Bone marrow (tissue), 2 donors: ENCODE results near the gene RAB34.
"Not testable (repeated sequence)": the region's sequence is repeated elsewhere in the genome, so short reads cannot be mapped to it uniquely, and the experiment has no call there.

Source experiments
- DNase-seq, 2 donors: peaks; one replicate each; lab custom pipeline; 2025; lab: John Stamatoyannopoulos, UW

Gene RAB34

DNA sequence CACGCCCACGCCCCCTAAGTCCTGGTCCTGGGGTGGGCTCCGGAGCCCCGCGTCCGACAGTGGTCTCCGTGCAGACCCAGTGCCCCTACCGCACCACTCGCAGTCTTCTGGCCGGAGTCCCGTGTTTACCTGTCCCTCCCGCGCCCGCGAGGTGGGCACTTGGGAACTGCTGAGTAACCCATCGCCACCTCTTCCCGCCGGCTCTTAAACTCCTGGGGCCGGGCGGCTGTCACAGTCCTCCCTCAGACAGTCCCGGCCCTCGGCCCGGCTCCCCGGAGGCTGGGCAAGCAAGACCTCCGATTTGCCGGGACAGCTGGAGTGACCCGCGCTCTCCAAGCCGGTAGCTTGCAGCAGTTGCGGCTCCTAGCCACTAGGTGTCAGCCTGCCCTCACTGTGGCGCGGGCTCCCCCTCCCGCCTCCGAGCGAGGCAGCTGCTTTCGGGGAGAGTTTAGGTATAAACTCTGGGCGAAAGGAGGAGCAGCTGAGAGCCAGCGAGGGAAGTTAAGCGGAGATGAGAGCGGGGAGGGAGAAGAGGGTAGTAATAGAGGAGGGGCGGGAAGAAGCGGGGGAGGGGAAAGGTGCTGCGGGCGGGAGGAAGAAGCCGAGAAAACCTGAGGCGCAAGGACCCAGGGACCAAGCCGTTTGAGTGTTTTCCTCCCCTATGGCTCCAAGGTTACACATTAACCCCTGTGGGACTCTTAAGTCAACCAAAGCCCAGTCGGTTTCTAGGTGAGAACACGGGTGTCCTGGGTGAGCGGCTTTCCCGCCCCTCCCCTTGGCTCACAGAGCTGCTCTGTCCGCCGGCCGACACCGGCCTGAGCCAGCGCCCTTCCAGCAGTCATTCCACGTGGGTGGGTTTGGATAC is 9.2 kb upstream of the RAB34 start:
- peak; percentile 67 to 86 for DNase-seq

DNA sequence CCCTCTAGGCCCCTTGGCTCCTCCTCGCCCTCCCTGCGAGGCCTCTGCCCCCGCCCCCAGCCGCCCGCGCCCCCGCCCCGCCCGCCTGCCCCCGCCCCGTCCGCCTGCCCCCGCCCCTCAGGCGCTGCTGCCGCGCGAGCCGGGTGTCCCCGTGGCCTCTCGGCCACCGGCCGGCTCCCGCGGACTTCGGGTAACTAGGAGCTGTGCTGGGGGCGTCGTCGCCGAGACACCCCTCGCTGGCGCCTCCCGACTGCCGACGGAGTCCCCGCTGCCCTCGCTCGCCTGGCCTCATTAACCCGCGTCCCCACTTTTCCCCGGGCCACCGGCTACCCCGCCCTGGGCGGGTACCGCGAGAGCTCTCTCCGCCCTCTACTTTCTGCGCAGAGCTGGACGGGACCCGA is 8.6 kb upstream of the RAB34 start, which contains the start of gene TLCD1:
TLCD1 (minus strand) TSS at position 8 of the 401 bp plus-strand sequence. CDS start 136 bp downstream, outside the sequence.
- DNase-seq = peak in 1 of 2 donors; percentile 93

DNA sequence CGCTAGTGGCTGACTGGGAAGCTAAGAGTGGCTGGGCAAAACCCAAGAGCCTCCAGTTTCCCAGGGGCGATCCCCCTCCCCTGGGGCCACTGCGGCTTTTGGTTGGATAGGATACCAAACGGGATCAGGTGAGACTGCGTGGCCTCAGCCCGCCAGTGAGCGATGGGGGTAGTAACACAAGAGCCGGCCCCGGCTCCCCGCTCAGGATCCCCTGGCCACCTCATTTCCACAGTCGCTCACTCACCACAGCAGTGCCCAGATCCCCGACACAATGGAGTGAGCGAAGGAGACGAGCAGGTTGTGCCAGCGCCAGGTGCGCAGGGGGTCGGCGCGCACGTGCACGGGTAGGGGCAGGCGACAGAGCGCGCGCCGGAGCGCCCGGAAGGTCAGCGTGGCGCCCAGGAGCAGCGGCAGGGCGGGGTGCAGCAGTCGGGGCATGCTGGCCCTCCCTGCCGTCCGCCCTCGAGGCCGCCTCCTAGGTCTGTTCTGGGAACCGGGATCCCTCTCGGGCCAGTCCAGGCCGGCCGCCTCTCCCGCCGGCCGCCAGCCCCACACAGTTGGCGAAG is 8.1 kb upstream of the RAB34 start:
- DNase-seq = no peak

DNA sequence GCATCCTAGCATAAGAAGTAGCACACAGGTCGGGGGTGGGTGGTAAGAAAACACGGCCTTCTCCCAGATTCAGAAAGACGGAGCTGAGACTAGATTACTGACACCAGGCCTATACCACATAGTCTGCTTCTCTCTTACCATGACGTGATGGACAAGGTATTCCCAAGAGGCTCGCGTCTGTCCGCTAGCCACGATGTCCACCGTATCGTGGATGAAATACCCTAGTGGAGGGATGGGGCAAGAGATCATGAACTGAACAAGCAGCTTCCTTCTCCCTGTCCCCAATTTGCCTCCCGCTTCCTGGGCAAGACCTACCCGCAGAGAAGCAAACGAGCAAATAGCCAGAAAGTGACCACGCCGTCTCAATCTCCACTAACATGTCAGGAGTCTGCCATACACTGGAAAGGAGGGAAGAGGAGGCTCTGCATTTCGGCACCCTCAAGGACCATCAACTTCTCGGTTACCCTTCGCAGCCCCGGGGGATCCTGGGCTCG is 7.5 kb upstream of the RAB34 start:
- no peak for DNase-seq

DNA sequence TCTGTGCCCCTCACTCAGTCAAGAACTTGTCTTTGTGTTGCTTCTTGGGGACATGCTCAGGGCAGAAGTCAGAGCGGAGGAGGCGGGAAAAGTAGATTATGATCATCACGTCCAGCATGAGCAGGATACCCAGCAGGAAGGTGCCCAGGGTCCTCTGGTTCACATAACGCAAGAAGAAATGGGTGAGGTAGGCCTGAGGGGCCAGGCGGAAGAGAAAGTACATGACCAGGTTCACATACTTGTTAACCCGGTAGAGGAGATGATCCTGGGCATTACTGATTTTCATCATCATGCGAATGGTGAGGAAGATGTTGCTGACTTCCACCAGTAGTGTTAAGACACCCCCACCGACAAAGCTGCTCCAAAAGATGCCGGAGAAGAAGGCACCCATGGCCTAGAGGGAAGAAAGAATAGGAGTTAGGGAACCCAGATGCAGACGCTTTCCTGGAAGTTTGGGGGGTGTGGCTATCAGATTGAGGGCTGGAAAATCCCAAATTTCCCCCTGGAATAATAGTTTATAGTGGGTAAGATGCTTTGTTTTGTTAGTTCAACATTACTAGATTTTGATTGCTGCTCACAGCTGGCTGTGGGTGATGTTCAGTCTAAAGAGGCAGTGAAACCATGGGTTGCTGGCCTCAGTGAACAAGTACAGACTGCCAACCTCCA is 7.0 kb upstream of the RAB34 start:
- no peak for DNase-seq

DNA sequence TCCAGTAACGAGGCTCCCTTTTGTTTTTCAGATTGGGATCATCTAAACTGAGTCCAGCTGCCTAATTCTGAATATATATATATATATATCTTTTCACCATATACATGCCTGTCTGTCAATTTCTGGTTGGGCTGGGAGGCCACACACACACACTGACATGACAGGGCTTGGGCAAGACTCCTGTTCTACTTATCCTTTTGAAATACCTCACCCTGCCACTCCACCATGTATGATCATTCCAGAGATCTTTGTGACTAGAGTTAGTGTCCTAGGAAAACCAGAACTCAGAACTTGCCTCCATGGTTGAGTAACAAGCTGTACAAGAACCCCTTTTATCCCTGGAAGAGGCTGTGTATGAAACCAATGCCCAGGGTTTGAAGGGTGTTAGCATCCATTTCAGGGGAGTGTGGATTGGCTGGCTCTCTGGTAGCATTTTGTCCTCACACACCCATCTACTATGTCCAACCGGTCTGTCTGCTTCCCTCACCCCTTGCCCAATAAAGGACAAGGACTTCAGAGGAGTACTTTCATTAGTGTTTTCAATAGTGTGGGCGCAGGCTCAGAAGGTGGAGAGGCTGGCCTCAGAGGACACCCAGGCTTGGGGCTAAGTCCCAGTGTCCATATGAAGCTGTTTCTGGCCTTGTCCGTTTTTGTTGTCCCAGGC is 6.3 kb upstream of the RAB34 start:
- DNase-seq = not testable (repeated sequence)

DNA sequence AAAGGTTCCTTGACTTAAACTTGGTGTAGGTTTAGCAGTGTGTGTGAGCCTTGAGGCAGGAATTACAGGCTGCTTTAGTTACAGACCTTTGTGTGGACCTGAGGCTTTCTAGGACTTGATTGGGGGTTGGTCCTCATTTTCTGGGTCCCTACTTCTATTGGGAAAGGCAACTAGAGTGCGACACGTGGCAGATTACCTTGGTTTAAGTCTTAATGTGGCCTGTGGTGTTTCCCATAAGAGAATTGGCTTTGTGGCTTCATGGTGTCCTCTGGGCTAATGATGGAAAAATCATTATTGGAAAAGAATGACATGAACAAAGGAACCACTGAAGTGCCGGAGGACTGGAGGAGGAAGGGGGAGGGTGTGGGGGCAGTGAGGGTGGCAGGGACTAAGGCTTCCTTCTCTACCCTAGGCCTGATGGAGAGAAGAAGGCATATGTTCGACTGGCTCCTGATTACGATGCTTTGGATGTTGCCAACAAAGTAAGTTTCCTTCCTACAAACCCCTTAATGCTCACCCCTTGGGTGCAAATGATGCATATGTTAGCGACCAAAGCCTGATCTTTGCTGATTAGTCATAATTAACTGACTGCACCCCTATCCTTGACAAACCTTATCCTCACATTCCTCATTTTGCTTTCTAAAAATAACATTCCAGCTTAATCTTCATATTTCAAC is 5.6 kb upstream of the RAB34 start:
- DNase-seq = no peak

DNA sequence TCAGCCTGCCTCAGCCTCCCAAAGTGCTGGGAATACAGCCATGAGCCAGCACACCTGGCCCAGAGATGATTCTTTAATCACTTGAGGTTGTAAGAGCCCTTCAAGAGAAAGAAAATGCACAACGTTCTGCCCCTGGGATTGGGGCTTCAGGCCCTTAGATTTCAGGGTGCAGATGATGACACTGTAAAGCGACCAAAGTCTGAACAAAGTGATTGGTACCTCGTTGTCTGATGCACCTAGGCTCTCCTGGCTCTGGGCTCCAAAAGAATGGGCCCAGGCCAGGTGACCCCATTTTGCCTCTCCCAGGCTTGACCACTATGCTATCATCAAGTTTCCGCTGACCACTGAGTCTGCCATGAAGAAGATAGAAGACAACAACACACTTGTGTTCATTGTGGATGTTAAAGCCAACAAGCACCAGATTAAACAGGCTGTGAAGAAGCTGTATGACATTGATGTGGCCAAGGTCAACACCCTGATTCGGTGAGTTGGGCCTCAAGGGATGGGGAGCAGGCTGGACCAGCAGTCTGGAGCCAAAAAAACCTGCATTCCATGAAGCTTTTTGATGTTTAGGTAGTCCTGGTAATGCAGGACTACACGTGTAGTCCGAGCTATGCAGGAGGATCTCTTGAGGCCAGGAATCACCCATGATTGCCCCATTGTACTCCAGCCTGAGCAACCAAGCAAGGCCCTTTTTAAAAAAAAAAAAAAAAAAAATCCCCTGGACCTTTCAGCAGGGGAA is 4.9 kb upstream of the RAB34 start:
- no peak for DNase-seq

DNA sequence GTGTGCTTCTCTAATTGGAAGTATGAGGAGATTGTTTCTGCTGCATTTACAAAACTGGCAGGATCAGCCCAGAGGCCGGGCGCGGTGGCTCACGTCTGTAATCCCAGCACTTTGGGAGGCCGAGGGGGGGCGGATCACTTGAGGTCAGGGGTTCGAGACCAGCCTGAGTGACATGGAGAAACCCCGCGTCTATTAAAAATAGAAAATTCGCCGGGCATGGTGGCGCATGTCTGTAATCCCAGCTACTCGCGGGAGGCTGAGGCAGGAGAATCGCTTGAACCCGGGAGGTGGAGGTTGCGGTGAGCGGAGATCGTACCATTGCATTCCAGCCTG is 3.3 kb upstream of the RAB34 start:
- not testable (repeated sequence) for DNase-seq

DNA sequence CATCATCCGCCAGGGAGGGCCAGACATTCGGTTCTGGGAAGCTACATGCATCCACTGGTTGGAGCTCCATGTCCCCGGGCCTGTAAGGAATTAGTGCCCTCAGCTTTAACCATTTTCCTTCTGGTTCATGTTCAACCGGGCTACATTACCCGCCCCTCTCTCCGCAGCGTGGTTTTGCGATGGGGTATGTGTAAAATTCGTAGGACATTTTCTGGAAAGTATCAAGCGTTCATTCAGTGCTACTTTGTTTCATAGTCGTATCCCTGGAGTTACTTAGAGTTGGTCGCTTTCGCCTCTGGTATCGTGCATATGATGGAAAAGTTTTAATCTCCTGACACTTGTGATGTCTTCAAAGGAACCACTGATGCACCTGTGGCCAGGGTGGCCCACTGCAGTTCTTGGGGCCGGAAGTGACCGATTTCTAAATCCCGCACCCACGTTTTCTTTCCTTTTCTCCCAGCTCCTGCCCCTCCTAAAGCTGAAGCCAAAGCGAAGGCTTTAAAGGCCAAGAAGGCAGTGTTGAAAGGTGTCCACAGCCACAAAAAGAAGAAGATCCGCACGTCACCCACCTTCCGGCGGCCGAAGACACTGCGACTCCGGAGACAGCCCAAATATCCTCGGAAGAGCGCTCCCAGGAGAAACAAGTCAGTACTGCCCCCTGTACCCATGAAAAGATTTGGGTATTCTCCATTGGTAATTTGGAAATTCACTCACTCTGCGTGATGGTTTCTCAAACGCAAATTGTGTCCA is 2.8 kb upstream of the RAB34 start:
- DNase-seq = no peak

DNA sequence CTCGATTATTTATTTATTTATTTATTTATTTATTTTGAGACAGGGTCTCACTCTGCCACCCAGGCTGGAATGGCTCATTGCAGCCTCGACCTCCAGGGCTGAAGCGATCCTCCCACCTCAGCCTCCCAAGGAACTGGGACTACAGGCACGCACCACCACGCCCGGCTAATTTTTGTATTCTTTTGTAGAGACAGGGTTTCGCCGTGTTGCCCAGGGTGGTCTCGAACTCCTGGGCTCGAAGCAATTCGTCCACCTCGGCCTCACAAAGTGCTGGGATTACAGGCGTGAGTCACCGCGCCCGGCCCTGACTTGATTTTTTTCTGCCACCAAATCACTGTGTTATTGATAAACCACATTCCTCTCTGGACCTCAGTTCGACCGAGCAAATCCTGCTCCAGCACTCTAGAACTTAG is 1.4 kb upstream of the RAB34 start:
- no peak for DNase-seq

DNA sequence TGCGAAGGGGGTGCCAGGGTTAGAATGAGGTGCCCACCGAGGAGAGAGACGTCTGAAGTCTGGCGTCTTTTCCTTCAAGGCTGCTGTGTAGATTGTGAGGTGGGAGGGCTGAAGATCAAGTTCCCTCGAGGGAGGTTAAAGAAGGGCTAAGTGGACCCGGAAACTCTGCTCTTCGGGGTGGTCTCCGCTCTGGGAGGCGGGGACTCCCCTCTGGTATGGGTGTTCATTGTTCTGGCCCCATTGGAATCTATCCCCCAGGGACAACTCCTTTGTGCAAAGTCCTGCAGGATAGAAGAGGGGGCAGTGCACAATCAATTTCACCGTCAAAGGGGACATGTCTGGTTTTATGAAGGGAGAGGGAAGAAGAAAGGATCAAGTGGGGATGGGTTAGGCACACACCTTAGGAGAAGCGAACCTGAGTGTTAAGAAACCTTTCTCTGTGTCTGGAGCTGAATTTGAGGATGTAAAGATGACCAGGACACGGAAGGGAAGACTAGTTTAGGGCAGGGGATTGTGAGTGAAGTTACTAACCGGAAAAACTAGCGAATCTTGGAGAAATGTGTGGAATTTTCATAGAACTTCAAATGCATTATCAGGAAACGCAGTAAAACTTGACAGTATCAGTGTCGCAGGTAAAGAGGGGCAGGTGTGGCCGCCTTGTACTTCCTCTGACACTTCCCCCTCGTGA is 809 bp upstream of the RAB34 start:
- DNase-seq = no peak

DNA sequence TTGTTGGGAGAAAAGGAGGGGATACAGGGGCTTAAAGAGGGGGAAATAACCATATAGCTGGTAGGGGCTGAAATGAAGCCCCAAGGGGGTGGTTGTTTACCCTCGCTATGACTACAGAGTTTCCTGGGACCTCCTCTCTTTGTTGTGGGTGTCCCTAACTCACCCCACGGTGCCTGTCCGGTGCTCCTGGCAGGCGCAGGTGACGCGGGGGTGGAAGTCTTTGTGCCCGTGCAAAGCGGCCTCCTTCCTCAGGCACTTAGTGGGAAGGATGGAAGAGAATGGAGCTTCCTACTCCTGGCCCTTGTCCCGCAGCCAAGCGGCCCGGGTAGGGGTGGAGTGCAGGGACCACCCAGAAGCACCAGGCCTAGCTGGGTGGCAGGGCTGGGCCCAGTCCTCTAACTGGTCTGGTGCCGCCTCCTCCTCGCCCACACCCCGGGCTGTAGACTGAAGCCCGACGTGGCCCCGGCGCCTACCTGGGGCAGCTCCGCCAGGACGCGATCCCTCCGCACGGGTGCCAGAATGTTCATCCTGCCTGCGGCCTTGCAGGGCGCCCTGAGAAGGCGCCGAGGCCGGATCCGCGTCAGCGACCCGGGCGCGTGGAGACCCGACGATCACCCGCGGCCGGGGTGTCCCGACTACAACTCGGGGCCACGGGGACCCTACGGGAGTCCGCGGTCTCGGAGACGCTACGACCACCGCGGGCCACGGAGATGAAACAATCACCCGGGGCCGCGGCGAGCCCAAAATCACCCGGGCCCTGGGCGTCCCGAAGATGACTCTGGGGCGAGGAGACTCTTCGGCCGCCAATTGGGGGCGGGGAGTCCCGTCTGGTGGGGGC is 709 bp downstream of the RAB34 start:
- no peak for DNase-seq

DNA sequence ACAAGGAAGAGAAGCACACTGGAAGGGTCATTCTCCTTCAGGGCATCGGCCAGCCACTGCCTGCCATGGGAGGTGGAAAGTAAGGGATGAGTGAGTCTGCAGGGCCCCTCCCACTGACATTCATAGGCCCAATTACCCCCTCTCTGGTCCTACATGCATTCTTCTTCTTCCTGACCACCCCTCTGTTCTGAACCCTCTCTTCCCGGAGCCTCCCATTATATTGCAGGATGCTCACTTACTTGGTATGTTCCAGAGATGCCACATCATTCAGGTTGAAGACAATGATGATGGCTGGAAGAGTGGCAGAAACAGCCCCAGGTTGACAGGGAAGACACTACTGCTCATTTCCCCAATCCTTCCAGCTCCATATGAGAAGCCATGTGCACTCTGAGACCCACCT is 2.5 kb downstream of the RAB34 start:
- no peak for DNase-seq

DNA sequence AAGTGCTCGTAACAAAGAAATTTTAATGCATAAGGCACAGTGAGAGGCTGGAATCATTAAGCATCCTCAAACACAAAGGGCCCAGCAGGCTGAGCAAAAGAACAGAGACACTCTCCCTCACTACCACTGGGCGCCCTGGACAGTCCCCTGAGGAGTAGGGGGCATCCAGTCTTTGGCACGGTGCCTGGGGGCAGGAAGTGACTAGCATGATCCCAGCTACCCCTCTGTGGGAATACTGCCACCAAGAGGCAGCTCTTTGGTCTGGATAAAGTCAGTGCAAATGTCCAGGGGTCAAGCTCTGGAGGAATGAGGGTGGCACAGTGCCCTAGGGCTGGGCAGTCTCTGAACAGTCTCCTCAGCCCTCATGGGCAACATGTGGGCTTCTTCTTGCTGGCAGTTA is 3.4 kb downstream of the RAB34 start:
- DNase-seq = no peak

DNA sequence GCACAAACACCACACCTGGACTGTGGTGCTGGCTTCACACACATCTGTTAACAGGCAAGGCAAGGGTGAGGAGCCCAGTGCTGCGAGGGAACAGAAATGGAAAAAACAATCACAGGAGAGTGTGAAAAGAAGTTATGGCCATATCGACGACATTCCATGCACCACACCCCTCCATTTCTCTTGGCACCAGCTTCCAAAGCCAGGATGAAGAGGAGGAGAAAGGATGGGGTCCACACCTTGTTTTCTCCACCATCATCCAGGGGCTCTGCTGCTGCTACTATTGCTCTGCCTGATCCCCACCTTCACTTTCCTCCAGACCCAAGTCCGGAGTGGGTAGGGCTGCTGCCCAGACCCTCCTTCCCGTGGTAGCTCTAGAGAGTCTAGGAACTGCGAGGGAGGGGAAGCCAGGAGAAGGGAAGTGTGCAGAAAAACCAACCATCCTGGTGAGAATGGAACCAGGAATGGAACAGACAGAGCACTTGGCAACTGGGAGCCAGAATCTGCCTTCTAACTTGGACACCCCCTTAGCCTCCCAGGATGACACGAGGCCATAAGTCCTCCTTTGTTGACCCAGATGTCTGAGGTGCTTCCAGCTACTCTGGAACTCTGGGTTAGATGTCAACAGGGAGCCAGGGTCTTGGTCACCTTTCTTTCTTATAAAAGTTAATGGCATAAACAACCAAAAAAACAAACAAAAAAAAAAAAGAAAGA is 4.8 kb downstream of the RAB34 start:
- no peak for DNase-seq

DNA sequence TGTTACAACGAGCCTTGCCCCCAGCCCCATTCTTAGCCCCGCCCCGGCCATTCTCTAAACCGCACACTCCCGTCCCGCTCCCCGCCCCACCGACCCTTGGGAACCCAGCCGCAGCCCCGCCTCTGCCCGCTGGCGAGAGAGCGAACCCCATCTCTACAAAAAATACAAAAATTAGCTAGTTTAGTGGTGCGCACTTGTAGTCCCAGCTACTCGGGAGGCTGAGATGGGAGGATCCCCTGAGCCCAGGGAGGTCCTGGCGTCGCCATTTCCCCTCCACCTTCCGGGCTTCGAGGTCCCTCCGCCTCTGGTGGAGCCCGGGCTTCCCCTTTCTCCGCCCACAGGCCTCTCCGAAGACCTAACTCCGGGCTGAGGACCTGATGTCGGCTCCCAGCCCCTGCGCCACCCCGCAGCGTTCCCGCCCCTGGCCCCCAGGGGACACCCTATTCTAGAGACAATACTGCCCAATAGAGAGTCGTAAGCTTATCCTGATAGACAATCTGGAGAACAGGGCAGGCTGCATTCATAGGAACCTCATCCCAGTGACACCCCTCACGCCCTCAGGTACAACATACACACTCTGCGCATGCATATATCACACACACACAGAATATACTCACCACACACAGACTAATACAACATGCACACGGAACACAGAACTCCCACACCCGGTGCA is 5.5 kb downstream of the RAB34 start:
- peak; percentile 46 to 67 for DNase-seq

DNA sequence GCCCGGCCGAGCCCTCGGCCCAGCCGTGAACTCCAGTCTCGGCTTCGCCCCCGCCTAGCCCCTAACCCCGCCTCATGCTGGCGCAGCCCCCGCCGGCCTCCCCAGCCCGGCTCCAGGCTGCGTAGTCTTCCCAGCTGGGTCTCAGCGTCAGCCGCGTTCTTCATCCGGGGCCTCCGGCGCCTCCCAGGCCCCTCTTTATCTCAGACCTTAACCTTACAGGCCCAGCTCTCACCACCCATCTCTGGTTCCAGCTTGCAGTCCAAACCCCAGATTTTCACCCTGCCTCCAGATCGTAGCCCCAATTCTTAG is 6.0 kb downstream of the RAB34 start, which contains the start of gene PROCA1:
PROCA1 (minus strand) TSS at position 166 of the 309 bp plus-strand sequence. CDS start 228 bp downstream, outside the sequence.
- DNase-seq = no peak
